Femur (tissue), 1 donor: ENCODE measurements around the gene LMO7.

ENCODE experiments used
- DNase-seq: peaks from one replicate; pipeline ENCODE4 v3.0.0-alpha.2; 2017

LMO7 gene

GRCh38 chr13:75749407-75749806 lies 113.3 kb downstream of the LMO7 start:
- DNase-seq: no peak

GRCh38 chr13:75751350-75751749 lies 115.2 kb downstream of the LMO7 start:
- DNase-seq: no peak

- DNase-seq: no peak
Measured at GRCh38 chr13:75752826-75753225, 116.7 kb downstream of the LMO7 start.

- no peak for DNase-seq
Measured at GRCh38 chr13:75754936-75755335, 118.8 kb downstream of the LMO7 start.

GRCh38 chr13:75757336-75757735 lies 121.2 kb downstream of the LMO7 start:
- DNase-seq: no peak

- DNase-seq: no peak
Measured at GRCh38 chr13:75759531-75759930, 123.4 kb downstream of the LMO7 start.

- no peak for DNase-seq
Measured at GRCh38 chr13:75760131-75761021, 124.2 kb downstream of the LMO7 start.

- DNase-seq: no peak
Measured at GRCh38 chr13:75761369-75761768, 125.2 kb downstream of the LMO7 start.

- no peak for DNase-seq
Measured at GRCh38 chr13:75762076-75762937, 126.2 kb downstream of the LMO7 start.

- no peak for DNase-seq
Measured at GRCh38 chr13:75762955-75763354, 126.8 kb downstream of the LMO7 start.

GRCh38 chr13:75763512-75763911 lies 127.4 kb downstream of the LMO7 start:
- DNase-seq: no peak

- DNase-seq: no peak
Measured at GRCh38 chr13:75764251-75764925, 128.3 kb downstream of the LMO7 start.

GRCh38 chr13:75764926-75765310 lies 128.8 kb downstream of the LMO7 start:
- no peak for DNase-seq

- DNase-seq: no peak
Measured at GRCh38 chr13:75766636-75767035, 130.5 kb downstream of the LMO7 start.

- no peak for DNase-seq
Measured at GRCh38 chr13:75769141-75769905, 133.2 kb downstream of the LMO7 start.

- no peak for DNase-seq
Measured at GRCh38 chr13:75770164-75770563, 134.0 kb downstream of the LMO7 start.

- DNase-seq: no peak
Measured at GRCh38 chr13:75770592-75771011, 134.5 kb downstream of the LMO7 start.

- DNase-seq: no peak
Measured at GRCh38 chr13:75771226-75771625, 135.1 kb downstream of the LMO7 start.

- no peak for DNase-seq
Measured at GRCh38 chr13:75771818-75772217, 135.7 kb downstream of the LMO7 start.

- DNase-seq: no peak
Measured at GRCh38 chr13:75774176-75774575, 138.0 kb downstream of the LMO7 start.

- DNase-seq: no peak
Measured at GRCh38 chr13:75776550-75776949, 140.4 kb downstream of the LMO7 start.

- no peak for DNase-seq
Measured at GRCh38 chr13:75779393-75779792, 143.3 kb downstream of the LMO7 start.
